GM21390 (cell line): Measurements from ENCODE around the gene UMODL1.
A peak's percentile ranks its signal among the peaks of the same experiment; 100 is the strongest.
"Not testable (repeated sequence)": the region's sequence is repeated elsewhere in the genome, so short reads cannot be mapped to it uniquely, and the experiment has no call there.

ENCODE experiments used
- ATAC-seq: cut with Tn5 transposase; IDR thresholded peaks from one replicate; pipeline ENCODE4 v1.9.1; 2021; ENCODE audit not compliant: unreplicated experiment

Gene UMODL1

DNA sequence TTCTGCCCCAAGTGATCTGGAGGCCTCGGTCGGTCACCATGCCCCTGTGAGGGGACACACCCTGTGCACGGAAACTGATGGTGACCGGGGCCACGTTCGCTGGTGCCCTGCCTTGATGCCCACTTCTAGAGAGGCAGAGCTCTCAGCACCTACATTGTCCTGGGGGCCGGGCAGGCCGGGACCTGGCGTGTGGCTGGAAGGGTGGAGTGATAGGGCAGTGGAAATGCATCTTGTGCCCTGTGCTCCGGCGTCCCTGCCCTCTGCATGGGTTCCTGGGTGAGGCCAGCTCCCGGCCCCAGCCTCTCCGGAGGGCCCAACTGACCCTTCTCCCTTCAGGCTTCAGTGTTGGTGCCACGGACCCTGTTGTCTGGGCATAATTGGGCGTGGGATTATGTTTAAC is 11.0 kb upstream of the UMODL1 start:
- ATAC-seq: no peak

GRCh38 chr21:42061195-42061985 is 9.7 kb upstream of the UMODL1 start:
- ATAC-seq: peak; percentile 49

GRCh38 chr21:42061986-42062235 is 9.2 kb upstream of the UMODL1 start:
- no peak for ATAC-seq

- peak; percentile 39 for ATAC-seq
These were observed 8.7 kb upstream of the UMODL1 start for GRCh38 chr21:42062236-42063022.

DNA sequence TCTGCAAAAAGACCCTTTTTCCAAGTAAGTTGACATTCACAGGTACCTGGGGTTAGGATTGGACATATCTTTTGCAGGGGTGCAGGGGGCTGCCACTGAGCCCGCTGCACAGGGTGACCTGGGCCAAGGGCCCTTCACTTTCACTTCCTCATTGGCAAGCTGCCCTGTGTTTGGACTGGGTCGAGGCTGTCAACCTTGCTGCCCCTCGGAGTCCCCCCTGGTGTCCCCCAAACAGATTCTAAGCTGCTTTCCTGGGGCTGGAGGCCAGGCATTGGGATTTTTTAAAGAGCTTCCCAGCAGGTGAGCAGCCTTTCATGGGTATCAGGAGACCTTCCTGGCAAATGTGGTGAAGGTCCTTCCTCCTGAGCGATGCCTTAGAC is 7.9 kb upstream of the UMODL1 start:
- no peak for ATAC-seq

GRCh38 chr21:42063571-42064521 is 7.3 kb upstream of the UMODL1 start:
- peak; percentile 30 for ATAC-seq

- ATAC-seq: no peak
These were observed 4.6 kb upstream of the UMODL1 start for GRCh38 chr21:42066521-42066920.

DNA sequence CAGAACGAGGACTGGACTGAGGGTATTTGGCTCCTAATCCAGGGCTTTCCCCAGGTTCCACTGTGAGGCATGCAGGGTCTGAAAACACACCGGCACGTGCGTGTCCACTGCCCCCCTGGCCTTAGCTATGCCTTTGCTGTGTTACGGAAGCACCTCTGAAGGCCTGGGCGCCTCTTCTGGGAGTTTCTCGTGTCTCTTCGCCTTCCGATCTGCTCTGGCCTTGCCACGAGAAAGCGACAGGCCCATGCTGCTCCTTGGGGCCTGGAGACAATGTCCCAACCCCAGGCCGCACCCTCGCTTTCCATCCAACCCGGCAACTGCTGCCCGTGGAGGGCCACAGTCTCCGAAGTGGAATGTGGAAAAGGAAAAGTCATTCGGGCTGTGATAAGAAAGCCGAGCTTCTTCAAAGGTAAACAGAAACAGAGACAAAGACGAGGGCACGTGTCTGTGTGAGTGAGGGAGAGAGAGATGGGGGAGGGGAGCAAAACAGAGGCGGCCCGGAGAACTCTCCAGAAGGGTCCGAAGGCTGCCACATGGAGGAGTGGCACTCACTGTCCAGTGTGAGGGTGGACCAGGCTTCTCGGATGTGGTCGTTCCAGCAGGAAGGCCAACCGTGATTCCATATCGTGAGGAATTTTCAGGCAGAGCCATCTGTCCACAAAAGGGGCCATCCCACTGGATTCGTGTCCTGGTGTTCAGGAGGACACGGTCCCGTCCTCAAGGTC is 3.4 kb upstream of the UMODL1 start:
- no peak for ATAC-seq

- ATAC-seq: no peak
These were observed 2.9 kb upstream of the UMODL1 start for GRCh38 chr21:42068256-42068545.

- no peak for ATAC-seq
These were observed 2.5 kb upstream of the UMODL1 start for GRCh38 chr21:42068592-42068991.

- no peak for ATAC-seq
These were observed 1.8 kb upstream of the UMODL1 start for GRCh38 chr21:42069327-42069726.

DNA sequence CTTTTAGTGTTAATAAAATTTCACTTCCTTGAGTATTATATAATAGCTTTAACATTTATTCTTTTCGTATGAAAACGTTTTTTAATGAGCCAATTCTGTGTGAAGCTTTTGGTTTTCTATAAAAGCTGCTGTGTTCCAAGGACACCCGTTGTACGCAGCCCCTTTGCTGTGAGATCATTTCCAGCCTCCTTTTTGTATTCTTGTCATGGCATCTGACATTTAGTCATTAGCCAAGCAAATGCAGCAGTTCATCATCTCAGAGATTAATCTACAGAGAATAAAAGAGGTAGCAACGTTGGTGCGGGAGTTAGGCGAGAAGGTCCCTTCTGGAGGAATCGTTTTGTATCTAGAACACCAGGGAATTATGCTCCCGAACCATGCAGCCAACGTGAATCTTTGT is 1.3 kb upstream of the UMODL1 start:
- ATAC-seq: no peak

DNA sequence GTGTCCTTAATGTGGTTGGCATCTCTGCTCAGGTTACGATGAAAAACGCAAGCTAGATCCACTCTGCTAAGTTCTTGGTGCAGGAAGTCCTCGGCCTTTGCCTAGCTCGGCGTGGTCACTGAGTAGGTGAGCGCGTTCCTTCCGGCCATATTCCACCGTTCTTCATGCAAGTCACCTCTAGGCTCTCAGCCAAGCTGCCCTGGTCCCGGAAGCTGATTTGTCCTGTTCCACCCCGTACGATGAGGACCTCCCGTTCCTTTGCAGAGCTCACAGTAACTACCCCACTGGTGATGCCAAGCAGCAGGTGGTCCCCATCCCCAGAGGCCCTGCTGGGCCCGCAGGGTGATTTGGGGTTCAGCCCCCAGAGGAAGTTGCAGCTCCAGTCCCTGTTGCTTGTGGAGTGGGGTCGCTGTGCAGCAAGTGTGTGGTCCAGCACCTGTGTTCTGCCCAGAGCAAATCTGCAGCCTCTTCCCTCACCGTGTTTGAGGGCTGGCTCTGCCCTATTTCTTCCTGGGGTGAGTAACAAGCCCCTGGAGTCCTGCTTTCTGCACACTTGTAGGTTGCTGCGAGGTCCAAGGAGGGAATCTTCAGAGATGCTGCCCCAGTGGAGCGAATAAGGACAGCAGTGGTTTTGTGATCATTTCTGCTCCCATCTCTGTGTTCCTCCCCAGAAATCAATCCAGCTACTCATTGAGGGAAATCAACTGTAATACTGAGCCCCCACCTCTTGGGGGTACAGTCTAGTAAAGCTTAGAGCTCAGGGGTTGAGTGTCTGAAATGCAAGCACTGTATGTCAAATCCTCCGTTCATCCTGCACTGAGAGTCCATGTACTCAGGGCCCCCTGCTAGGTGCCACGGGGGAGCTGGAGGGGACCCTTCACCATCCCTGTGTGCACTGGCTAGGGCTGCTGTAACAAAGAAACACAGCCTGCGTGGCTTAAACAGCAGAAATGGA is 2.3 kb downstream of the UMODL1 start:
- ATAC-seq: no peak

GRCh38 chr21:42075686-42076471 is 4.8 kb downstream of the UMODL1 start:
- no peak for ATAC-seq

GRCh38 chr21:42077685-42078238 is 6.6 kb downstream of the UMODL1 start:
- ATAC-seq: peak; percentile 90

DNA sequence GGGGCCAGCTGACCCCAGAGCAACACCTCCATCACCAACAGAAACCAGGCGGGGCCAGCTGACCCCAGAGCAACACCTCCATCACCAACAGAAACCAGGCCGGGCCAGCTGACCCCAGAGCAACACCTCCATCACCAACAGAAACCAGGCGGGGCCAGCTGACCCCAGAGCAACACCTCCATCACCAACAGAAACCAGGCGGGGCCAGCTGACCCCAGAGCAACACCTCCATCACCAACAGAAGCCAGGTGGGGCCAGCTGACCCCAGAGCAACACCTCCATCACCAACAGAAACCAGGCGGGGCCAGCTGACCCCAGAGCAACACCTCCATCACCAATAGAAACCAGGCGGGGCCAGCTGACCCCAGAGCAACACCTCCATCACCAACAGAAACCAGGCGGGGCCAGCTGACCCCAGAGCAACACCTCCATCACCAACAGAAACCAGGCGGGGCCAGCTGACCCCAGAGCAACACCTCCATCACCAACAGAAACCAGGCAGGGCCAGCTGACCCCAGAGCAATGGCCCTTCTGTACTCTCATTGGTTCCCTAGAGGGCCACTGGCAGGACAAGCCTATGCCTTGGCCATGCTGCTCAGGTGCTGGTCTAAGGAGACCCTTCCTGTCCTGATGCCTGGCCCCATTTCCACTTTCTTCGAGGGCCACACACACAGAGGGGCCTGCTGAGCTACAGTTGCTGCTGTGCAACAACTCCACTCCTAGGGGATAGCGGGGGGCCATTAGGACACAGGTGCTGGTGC is 7.3 kb downstream of the UMODL1 start:
- ATAC-seq: not testable (repeated sequence)

DNA sequence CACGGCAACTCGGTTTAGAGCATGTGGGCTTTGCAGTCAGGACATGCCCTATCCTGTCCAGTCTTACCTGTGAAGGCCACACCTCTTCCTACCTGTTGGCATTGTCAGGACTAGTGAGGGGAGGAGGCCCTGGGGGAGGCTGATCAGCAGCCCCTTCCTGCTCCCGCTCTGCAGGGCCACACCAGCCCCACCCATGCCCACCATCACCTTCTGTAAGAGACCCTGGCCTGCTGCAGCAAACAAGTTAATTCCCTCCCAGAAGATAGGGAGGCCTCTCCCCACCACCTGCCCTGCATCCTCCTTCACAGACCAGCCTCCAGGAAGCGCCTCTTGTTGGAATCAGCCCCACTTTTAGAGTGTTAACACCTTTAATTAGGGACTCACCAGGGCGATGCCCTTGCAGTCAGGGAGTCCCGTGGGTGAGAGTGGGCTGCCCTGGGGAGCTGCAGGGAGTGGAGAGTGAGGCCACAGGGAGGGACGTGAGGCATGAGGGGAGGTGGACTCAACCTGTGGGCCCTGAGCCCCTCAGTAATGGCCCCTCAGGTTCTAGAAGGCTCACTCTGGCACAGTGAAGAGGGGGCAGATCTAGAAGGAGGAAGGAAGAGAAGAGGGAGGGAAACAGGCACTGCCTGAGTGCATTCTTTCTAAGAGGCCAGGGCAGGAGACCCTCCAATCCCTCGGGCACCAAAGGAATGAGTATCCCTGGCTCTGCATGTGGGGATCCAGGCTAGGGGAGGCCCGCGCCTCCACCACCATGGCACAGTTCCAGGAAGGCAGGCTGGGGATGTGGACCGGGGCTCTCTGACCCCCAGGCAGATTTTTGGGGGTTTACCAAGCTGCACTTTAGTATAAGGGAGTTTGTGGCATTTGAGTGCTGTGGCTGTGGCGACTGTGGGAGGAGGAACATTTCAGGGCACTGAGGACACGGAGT is 8.2 kb downstream of the UMODL1 start:
- no peak for ATAC-seq
